A549 (cell line): Measurements from ENCODE around the gene PI4KA. TPM values are rescaled to one million over a fixed set of nuclear protein-coding genes. Genes with fewer than 3 reads are reported as not detected.

Experiments used
- ATAC-seq, 2 experiments: fragments of 200-7000 bp in 1 of 2; fragments of >200 bp in 1 of 2; cut with Nextera tagmentation in 1 of 2; cut with Tn5 transposase in 1 of 2; 3 replicates each; pipeline versions ENCODE4 v1.8.0 to v1.9.1; 2018 to 2020; ENCODE audit warnings: mild to moderate bottlenecking in 1 of 2, moderate library complexity in 1 of 2
- CTCF ChIA-PET: fragments of 300-600 bp; sonication (Branson Sonifier 250); formaldehyde crosslinking; extraction: SDS; loops from one replicate; lab custom pipeline; 2021; ENCODE audit warnings: antibody characterized with exemption, inconsistent platforms; lab: Yijun Ruan, JAX
- POLR2A ChIA-PET: fragments of 350-600 bp; formaldehyde crosslinking; extraction: SDS; loops from one replicate; lab custom pipeline; 2021; ENCODE audit warnings: antibody characterized with exemption, inconsistent platforms; lab: Yijun Ruan, JAX
- DNase-seq, 2 experiments: peaks; one replicate each; pipeline versions ENCODE4 v3.0.0 to v3.0.0-alpha.2; 2011 to 2016; ENCODE audit warnings: low read depth in 1 of 2, low spot score in 1 of 2
- FAIRE-seq: peaks from 2 replicates; lab custom pipeline; 2011; peaks lifted over from hg19 to GRCh38; lab: Jason Lieb, UNC
- H3K27ac ChIP-seq, 2 experiments: fragments of >200 bp; sonication (Bioruptor Twin); formaldehyde crosslinking; 3 replicates each; pipeline ENCODE4 v1.5.1; 2016 to 2017
- H3K4me1 ChIP-seq: fragments of >200 bp; sonication (Bioruptor Twin); formaldehyde crosslinking; 3 replicates; pipeline ENCODE4 v1.6.1; 2016
- H3K4me2 ChIP-seq: fragments of >200 bp; sonication (Bioruptor Twin); formaldehyde crosslinking; 3 replicates; pipeline ENCODE4 v1.6.1; 2016
- H3K4me3 ChIP-seq: fragments of >200 bp; sonication (Bioruptor Twin); formaldehyde crosslinking; 3 replicates; pipeline ENCODE4 v1.5.1; 2016
- H3K9me3 ChIP-seq: fragments of >200 bp; sonication (Bioruptor Twin); formaldehyde crosslinking; 3 replicates; pipeline ENCODE4 v1.6.1; 2016
- CBX2 ChIP-seq: fragments of 200-600 bp; sonication (generic); IDR thresholded peaks from 2 replicates; pipeline ENCODE4 v1.6.1; 2016; ENCODE audit warnings: low read depth, mild to moderate bottlenecking, borderline replicate concordance
- CEBPB ChIP-seq, 2 experiments: fragments of >200 bp in 1 of 2; sonication (Bioruptor Twin) in 1 of 2; formaldehyde crosslinking in 1 of 2; IDR thresholded peaks; 2 replicates each; pipeline ENCODE4 v1.6.1; 2012 to 2016
- CHD2 ChIP-seq: fragments of 150-350 bp; IDR thresholded peaks from 2 replicates; pipeline ENCODE4 v1.6.1; 2014; ENCODE audit warnings: low read length; ENCODE audit not compliant: partially characterized antibody
- EHF ChIP-seq: fragments of 250-450 bp; sonication (Bioruptor Pico); IDR thresholded peaks from 2 replicates; pipeline ENCODE4 v1.5.0; 2020; ENCODE audit warnings: mild to moderate bottlenecking
- FOXS1 ChIP-seq: fragments of 250-450 bp; sonication (Bioruptor Pico); IDR thresholded peaks from 2 replicates; pipeline ENCODE4 v1.5.0; 2020; ENCODE audit warnings: mild to moderate bottlenecking, moderate library complexity
- HOXA7 ChIP-seq: fragments of 250-450 bp; sonication (Bioruptor Pico); IDR thresholded peaks from 2 replicates; pipeline ENCODE4 v1.5.0; 2020; ENCODE audit warnings: mild to moderate bottlenecking, moderate library complexity
- HOXB5 ChIP-seq: fragments of 250-450 bp; sonication (Bioruptor Pico); IDR thresholded peaks from 2 replicates; pipeline ENCODE4 v1.5.0; 2020; ENCODE audit warnings: mild to moderate bottlenecking, moderate library complexity
- JUN ChIP-seq, 2 experiments: fragments of >200 bp; sonication (Bioruptor Twin); formaldehyde crosslinking; IDR thresholded peaks; 2 replicates in 1 of 2; 3 replicates in 1 of 2; pipeline ENCODE4 v1.6.1; 2016 to 2017
- KDM5A ChIP-seq: fragments of 200-600 bp; sonication (generic); IDR thresholded peaks from 2 replicates; pipeline ENCODE4 v1.6.1; 2016; ENCODE audit warnings: antibody characterized with exemption, mild to moderate bottlenecking
- MYC ChIP-seq: IDR thresholded peaks from 2 replicates; pipeline ENCODE4 v1.6.1; 2012; ENCODE audit warnings: mild to moderate bottlenecking, inconsistent platforms, low read length, improper control_type of control experiment, borderline replicate concordance
- NFE2L2 ChIP-seq: fragments of 150-350 bp; conservative IDR thresholded peaks from 2 replicates; pipeline ENCODE4 v1.6.1; 2014; ENCODE audit warnings: low read length
- NR3C1 ChIP-seq: fragments of >200 bp; sonication (Bioruptor Twin); formaldehyde crosslinking; IDR thresholded peaks from 3 replicates; pipeline ENCODE4 v1.6.1; 2017
- PHF8 ChIP-seq: fragments of 200-600 bp; sonication (generic); IDR thresholded peaks from 2 replicates; pipeline ENCODE4 v1.6.1; 2016; ENCODE audit warnings: low read depth, mild to moderate bottlenecking, antibody characterized with exemption, moderate library complexity, borderline replicate concordance
- RAD21 ChIP-seq, 2 experiments: fragments of >200 bp in 1 of 2; sonication (Bioruptor Twin) in 1 of 2; formaldehyde crosslinking in 1 of 2; IDR thresholded peaks in 1 of 2; conservative IDR thresholded peaks in 1 of 2; 2 replicates in 1 of 2; 3 replicates in 1 of 2; pipeline ENCODE4 v1.6.1; 2012 to 2018; ENCODE audit warnings: inconsistent platforms in 1 of 2
- RARB ChIP-seq: fragments of 250-450 bp; sonication (Bioruptor Pico); IDR thresholded peaks from 2 replicates; pipeline ENCODE4 v1.8.0; 2021; ENCODE audit warnings: mild to moderate bottlenecking, moderate library complexity
- RCOR1 ChIP-seq: fragments of 150-350 bp; IDR thresholded peaks from 2 replicates; pipeline ENCODE4 v1.6.1; 2014; ENCODE audit warnings: antibody characterized with exemption, low read length, low read depth
- TFCP2L1 ChIP-seq: fragments of 250-450 bp; sonication (Bioruptor Pico); IDR thresholded peaks from 2 replicates; pipeline ENCODE4 v1.5.0; 2021; ENCODE audit warnings: mild to moderate bottlenecking
- TP53 ChIP-seq: fragments of 250-450 bp; sonication (Bioruptor Pico); IDR thresholded peaks from 2 replicates; pipeline ENCODE4 v1.5.0; 2021; ENCODE audit warnings: mild to moderate bottlenecking, moderate library complexity
- WGBS: methylation state at CpG from one replicate; pipeline ENCODE4 v1.1.6; 2017; ENCODE audit errors: missing lambda C conversion rate; 5-methylcytosine and 5-hydroxymethylcytosine counted together
- polyA plus RNA-seq, 4 experiments: library from polyadenylated mRNA; depleted of rRNA in 3 of 4; stranded (reverse); fragments of >200 nt; fragmentation: RNase III in 1 of 4; extraction: RNeasy Plus Mini Kit Qiagen cat#74134 plus additional on column Dnase treatment in 1 of 4; gene quantifications; 2 replicates in 3 of 4; 3 replicates in 1 of 4; pipeline ENCODE4 v1.2.3, GENCODE V29; 2011 to 2017
- TF ChIP-seq, protein P1 (sequence below): fragments of 200-600 bp; sonication (generic); IDR thresholded peaks from 2 replicates; pipeline ENCODE4 v1.6.1; 2016; ENCODE audit warnings: antibody characterized with exemption, mild to moderate bottlenecking, moderate library complexity
- TF ChIP-seq, protein P2 (sequence below): IDR thresholded peaks from 2 replicates; pipeline ENCODE4 v1.6.1; 2012

The PI4KA gene
- polyA plus RNA-seq, 2 of the 4 experiments (the other 2 are of a cell fraction): 14.4 to 21.3 TPM

DNA sequence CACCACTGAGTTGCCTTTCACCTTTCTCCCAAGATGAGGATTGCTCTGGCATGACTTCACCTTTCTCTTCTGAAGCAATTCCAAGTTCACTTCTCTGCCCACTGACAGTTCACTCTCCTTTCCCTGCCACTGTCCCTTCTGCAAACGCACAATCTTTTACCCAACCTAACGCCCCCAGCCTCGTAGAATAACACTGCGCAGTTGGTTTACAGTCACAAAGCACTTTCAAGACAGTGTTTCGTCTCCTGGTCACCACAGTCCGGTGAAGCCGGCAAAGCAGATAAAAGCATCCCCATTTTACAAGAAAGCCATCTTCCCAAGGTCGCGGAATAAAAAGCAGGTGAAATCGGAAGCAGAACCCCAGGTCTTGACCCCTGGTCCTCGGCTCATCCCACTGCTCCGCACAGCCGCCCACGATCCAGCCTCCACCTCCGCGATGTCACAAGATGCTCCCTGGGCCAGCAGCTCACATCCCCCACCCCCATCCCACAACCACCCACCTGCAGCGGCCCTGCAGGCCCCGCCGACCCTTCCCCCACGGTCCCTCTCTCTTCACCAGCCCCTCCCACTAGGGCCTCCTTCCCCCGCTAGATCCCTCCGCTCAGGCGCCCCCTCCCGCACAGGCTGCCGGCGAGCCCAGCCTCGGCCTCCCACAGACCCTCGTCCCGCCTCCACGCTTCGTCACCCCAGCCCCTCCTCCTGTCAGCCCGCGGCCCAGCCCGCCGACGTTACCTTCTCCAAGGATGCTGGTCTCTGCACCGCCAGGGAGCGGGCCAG is 585 bp downstream of the PI4KA start:
- no peaks in the 10 kb centered on the region for H3K9me3 ChIP-seq
- ChIA-PET POLR2A (no interaction called here), CTCF (no interaction called here)
- FAIRE-seq: no peak
- peak overlapping the region; percentile 83 for H3K4me2 ChIP-seq
- peaks cover 5% of the 10 kb centered on the region; the same call in 1 of the 3 replicates for H3K4me1 ChIP-seq
- peak overlapping the region; percentile 78 for H3K4me3 ChIP-seq
- peak overlapping the region; percentile 77 to 93 for H3K27ac ChIP-seq
- DNase-seq: peak; percentile 54 to 84
- TF ChIP-seq RAD21 (conservative IDR thresholded peaks at IDR 0.05 in 1 of 2, IDR thresholded peaks at IDR 0.05 in 1 of 2): no peak
- peak; percentile 77 for TF ChIP-seq PHF8
- WGBS: 7% methylated on average over 9 of the region's 38 CpGs
- ATAC-seq: peak; percentile 84 to 85

DNA sequence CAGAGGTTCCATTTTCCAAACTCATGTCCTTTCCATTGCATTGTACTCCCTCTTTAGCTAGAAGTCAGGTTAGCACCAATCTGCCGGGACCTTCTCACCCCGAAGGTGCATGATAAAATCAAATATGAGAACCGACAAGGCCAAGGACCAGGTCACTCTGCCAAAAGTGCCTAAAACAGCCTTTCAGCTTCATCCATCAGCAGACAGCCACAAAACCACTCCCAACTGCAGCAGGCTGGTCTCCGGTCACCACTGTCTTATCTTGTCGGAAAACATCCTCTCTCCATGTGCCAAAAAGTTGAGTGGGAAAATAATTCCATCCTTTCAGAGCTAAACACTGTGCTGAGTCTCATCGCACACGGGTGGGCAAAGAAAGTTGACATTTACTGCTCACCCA is 1.4 kb downstream of the PI4KA start:
- ChIA-PET CTCF (interaction anchor here (1.2 kb wide), 1 partner anchor 60 kb away, joined by 3 read pairs; no protein-coding TSS in a partner anchor), POLR2A (no interaction called here)
- FAIRE-seq: no peak
- Histone ChIP-seq H3K4me3 (peak overlapping the region; percentile 78; the same call in 1 of the 3 replicates), H3K9me3 (no peaks in the 10 kb centered on the region), H3K4me2 (peak overlapping the region; percentile 83), H3K4me1 (peaks cover 5% of the 10 kb centered on the region; the same call in 1 of the 3 replicates), H3K27ac (no peak overlapping the region)
- ATAC-seq: no peak
- DNase-seq: no peak
- 88% methylated on average over 7 of the region's 7 CpGs for WGBS
- TF ChIP-seq NFE2L2 (no peak), KDM5A (no peak)

DNA sequence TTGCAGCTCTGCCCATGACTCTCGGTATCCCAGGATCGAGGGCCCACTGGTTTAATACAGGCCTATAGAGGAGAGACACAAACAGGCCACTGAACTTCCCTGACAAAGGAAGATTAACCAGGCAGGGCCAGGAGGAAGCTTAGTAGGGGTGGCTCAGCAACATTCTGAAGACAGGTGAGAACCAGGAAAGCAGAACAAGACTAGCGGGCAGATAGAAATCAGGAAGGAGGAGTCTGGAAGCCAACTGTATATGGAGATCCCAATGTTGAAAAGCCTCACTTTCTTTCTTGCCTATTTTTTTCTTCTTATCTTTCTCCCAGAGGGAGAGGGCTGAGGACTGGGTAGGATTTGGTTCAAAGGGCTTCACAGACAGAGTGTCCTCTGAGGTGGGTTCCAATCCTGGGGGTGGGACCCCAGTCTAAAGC is 5.4 kb downstream of the PI4KA start:
- CTCF ChIA-PET: interaction anchor here (2.7 kb wide), 1 partner anchor 50 kb away, joined by 9 read pairs; no protein-coding TSS in a partner anchor
- no peak overlapping the region for H3K4me2 ChIP-seq
- no peak overlapping the region for H3K27ac ChIP-seq
- DNase-seq: no peak
- 96% methylated on average over 3 of the region's 3 CpGs for WGBS
- no peak for ATAC-seq
- no peaks in the 10 kb centered on the region for H3K9me3 ChIP-seq
- TF ChIP-seq CBX2 (no peak), TFCP2L1 (CRISPR knock-in tag) (no peak)
- TF ChIP-seq, protein P1, sequence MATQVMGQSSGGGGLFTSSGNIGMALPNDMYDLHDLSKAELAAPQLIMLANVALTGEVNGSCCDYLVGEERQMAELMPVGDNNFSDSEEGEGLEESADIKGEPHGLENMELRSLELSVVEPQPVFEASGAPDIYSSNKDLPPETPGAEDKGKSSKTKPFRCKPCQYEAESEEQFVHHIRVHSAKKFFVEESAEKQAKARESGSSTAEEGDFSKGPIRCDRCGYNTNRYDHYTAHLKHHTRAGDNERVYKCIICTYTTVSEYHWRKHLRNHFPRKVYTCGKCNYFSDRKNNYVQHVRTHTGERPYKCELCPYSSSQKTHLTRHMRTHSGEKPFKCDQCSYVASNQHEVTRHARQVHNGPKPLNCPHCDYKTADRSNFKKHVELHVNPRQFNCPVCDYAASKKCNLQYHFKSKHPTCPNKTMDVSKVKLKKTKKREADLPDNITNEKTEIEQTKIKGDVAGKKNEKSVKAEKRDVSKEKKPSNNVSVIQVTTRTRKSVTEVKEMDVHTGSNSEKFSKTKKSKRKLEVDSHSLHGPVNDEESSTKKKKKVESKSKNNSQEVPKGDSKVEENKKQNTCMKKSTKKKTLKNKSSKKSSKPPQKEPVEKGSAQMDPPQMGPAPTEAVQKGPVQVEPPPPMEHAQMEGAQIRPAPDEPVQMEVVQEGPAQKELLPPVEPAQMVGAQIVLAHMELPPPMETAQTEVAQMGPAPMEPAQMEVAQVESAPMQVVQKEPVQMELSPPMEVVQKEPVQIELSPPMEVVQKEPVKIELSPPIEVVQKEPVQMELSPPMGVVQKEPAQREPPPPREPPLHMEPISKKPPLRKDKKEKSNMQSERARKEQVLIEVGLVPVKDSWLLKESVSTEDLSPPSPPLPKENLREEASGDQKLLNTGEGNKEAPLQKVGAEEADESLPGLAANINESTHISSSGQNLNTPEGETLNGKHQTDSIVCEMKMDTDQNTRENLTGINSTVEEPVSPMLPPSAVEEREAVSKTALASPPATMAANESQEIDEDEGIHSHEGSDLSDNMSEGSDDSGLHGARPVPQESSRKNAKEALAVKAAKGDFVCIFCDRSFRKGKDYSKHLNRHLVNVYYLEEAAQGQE: no peak
- TF ChIP-seq, all 56 proteins: peak for 0
- FAIRE-seq: no peak
- POLR2A ChIA-PET: no interaction called here
- Histone ChIP-seq H3K4me3 (no peak overlapping the region), H3K4me1 (0 out of 3 replicates have a peak, but pooled peaks cover 5% of the 10 kb centered on the region)

DNA sequence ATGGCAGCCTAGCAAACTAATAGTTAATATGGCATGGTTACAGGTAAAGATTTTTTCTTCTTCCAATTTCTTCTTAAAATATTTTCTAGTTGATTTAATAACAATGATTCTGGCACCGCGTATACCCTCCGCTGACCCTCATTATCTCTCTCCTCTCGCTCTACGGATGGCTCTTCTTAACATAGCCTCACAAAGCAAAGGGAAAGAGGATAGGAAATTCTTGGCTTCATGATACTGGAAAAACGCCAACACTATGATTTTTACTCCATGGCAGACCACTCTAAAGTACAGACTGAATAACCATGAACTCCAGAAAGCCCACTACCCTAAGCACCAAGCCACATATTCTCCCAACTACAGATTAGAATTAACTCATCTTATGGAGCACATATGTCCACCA is 6.1 kb downstream of the PI4KA start:
- TF ChIP-seq CHD2 (no peak), CEBPB (IDR thresholded peaks at IDR 0.05) (no peak), PHF8 (no peak), RARB (no peak), MYC (no peak), JUN (IDR thresholded peaks at IDR 0.05) (no peak), HOXA7 (CRISPR knock-in tag) (no peak), TP53 (CRISPR knock-in tag) (no peak), EHF (no peak), RCOR1 (no peak), NR3C1 (no peak), FOXS1 (CRISPR knock-in tag) (no peak), HOXB5 (CRISPR knock-in tag) (no peak)
- TF ChIP-seq, protein P2, sequence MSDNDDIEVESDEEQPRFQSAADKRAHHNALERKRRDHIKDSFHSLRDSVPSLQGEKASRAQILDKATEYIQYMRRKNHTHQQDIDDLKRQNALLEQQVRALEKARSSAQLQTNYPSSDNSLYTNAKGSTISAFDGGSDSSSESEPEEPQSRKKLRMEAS: no peak
- TF ChIP-seq, protein P1: no peak
- no peak overlapping the region for H3K4me3 ChIP-seq
- CTCF ChIA-PET: interaction anchor here (0.7 to 2.7 kb wide), 3 partner anchors 49 to 110 kb away, joined by 3 to 9 read pairs (median 4); no protein-coding TSS in a partner anchor
- H3K4me1 ChIP-seq: 0 out of 3 replicates have a peak, but pooled peaks cover 3% of the 10 kb centered on the region
- no peak overlapping the region for H3K27ac ChIP-seq
- POLR2A ChIA-PET: no interaction called here
- H3K4me2 ChIP-seq: no peak overlapping the region
- ATAC-seq (no peak), DNase-seq (no peak), FAIRE-seq (no peak)
- 85% methylated on average over 6 of the region's 6 CpGs for WGBS
- no peaks in the 10 kb centered on the region for H3K9me3 ChIP-seq
